Activated CD8-positive, alpha-beta T cell treated with anti-CD3 and anti-CD28 coated beads for 36 hours (primary cell): ENCODE measurements around the gene PHLPP2. TPM values are rescaled to one million over a fixed set of nuclear protein-coding genes. Genes with fewer than 3 reads are reported as not detected.

Experiments used
- ATAC-seq: fragments of 200-7000 bp; cut with Tn5 transposase; one replicate; pipeline ENCODE4 v1.10.0; 2021; ENCODE audit warnings: mild to moderate bottlenecking, moderate library complexity
- CTCF ChIA-PET: fragments of 350-600 bp; sonication (Branson Sonifier 250); formaldehyde crosslinking; loops from one replicate; lab custom pipeline; 2021; ENCODE audit warnings: antibody characterized with exemption; lab: Charles Lee
- POLR2A ChIA-PET: fragments of 350-600 bp; sonication (Branson Sonifier 250); formaldehyde crosslinking; loops from one replicate; lab custom pipeline; 2021; ENCODE audit warnings: antibody characterized with exemption; lab: Charles Lee
- DNase-seq: peaks from one replicate; pipeline ENCODE4 v3.0.0-alpha.2; 2020
- H3K27ac Mint-ChIP-seq: one replicate; pipeline ENCODE4 v1.8.0; 2021; ENCODE audit warnings: mild to moderate bottlenecking, mixed read lengths
- H3K27me3 Mint-ChIP-seq: one replicate; pipeline ENCODE4 v1.8.0; 2021; ENCODE audit warnings: mixed read lengths
- H3K36me3 Mint-ChIP-seq: one replicate; pipeline ENCODE4 v1.8.0; 2021; ENCODE audit warnings: low read depth, mixed read lengths
- H3K4me1 Mint-ChIP-seq: one replicate; pipeline ENCODE4 v1.8.0; 2021; ENCODE audit warnings: low read depth, mixed read lengths
- H3K4me3 Mint-ChIP-seq: one replicate; pipeline ENCODE4 v1.8.0; 2021; ENCODE audit warnings: mild to moderate bottlenecking, moderate library complexity, mixed read lengths
- H3K9me3 Mint-ChIP-seq: one replicate; pipeline ENCODE4 v1.8.0; 2021; ENCODE audit warnings: mixed read lengths
- intact Hi-C: fragments of 100-400 bp; cut with micrococcal nuclease; formaldehyde crosslinking; loops from one replicate; pipeline ENCODE4 v1.10.0; 2022
- total RNA-seq, 2 experiments: library from RNA; stranded (reverse); gene quantifications; one replicate each; pipeline ENCODE4 v1.2.3, GENCODE V29; 2021
- TF ChIP-seq, protein P1 (sequence below): fragments of 200-600 bp; IDR thresholded peaks from one replicate; pipeline ENCODE4 v1.8.0; 2022; ENCODE audit warnings: antibody characterized with exemption, mild to moderate bottlenecking

The PHLPP2 gene
- total RNA-seq, 2 experiments from 2014 or later: 7.2 to 7.4 TPM

DNA sequence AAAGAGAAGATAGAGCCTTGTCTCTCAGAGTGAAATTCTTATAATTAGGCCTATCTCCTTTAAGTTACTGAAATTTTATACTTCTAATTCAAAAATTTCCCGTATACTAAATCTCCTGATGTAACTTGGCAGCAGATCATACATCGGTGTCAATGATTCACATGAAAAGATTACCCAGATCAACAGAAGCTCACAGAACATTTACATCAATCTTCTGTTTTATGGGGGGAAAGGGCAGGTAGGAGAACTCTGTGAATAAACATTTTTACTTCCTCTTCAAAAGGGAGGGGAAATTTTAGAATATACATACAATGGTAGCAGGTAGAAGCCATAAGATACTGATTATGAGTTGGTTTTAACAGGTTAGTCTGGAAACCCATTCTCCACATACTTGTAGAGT is 43.1 kb downstream of the PHLPP2 start:
- H3K27ac Mint-ChIP-seq: no peak overlapping the region
- DNase-seq: no peak
- CTCF ChIA-PET: no interaction called here
- intact Hi-C loops: no loop called here
- ATAC-seq: no peak
- POLR2A ChIA-PET: no interaction called here
- no peaks in the 10 kb centered on the region for H3K27me3 Mint-ChIP-seq
- peaks cover 47% of the 10 kb centered on the region for H3K36me3 Mint-ChIP-seq
- TF ChIP-seq, protein P1, sequence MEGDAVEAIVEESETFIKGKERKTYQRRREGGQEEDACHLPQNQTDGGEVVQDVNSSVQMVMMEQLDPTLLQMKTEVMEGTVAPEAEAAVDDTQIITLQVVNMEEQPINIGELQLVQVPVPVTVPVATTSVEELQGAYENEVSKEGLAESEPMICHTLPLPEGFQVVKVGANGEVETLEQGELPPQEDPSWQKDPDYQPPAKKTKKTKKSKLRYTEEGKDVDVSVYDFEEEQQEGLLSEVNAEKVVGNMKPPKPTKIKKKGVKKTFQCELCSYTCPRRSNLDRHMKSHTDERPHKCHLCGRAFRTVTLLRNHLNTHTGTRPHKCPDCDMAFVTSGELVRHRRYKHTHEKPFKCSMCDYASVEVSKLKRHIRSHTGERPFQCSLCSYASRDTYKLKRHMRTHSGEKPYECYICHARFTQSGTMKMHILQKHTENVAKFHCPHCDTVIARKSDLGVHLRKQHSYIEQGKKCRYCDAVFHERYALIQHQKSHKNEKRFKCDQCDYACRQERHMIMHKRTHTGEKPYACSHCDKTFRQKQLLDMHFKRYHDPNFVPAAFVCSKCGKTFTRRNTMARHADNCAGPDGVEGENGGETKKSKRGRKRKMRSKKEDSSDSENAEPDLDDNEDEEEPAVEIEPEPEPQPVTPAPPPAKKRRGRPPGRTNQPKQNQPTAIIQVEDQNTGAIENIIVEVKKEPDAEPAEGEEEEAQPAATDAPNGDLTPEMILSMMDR: no peak
- H3K9me3 Mint-ChIP-seq: no peaks in the 10 kb centered on the region
- no peaks in the 10 kb centered on the region for H3K4me1 Mint-ChIP-seq
- H3K4me3 Mint-ChIP-seq: no peak overlapping the region

- TF ChIP-seq, protein P1: no peak
- Mint-ChIP-seq H3K9me3 (no peaks in the 10 kb centered on the region), H3K4me1 (no peaks in the 10 kb centered on the region), H3K4me3 (no peak overlapping the region), H3K27me3 (no peaks in the 10 kb centered on the region), H3K36me3 (peaks cover 34% of the 10 kb centered on the region), H3K27ac (no peak overlapping the region)
- POLR2A ChIA-PET: no interaction called here
- CTCF ChIA-PET: interaction anchor here (1.2 kb wide), 2 partner anchors 20 to 65 kb away, joined by 3 read pairs; no protein-coding TSS in a partner anchor
- ATAC-seq (no peak), DNase-seq (no peak)
- intact Hi-C loops: no loop called here
Measured at GRCh38 chr16:71676236-71676635, 48.3 kb downstream of the PHLPP2 start.

- intact Hi-C loops: no loop called here
- Mint-ChIP-seq H3K4me3 (no peak overlapping the region), H3K36me3 (peaks cover 33% of the 10 kb centered on the region), H3K4me1 (no peaks in the 10 kb centered on the region), H3K27me3 (no peaks in the 10 kb centered on the region), H3K9me3 (no peaks in the 10 kb centered on the region), H3K27ac (no peak overlapping the region)
- no peak for ATAC-seq
- TF ChIP-seq, protein P1: no peak
- DNase-seq: no peak
- CTCF ChIA-PET: interaction anchor here (1.2 kb wide), 1 partner anchor 64 kb away, joined by 3 read pairs; no protein-coding TSS in a partner anchor
- POLR2A ChIA-PET: no interaction called here
Measured at GRCh38 chr16:71675380-71675779, 49.1 kb downstream of the PHLPP2 start.

DNA sequence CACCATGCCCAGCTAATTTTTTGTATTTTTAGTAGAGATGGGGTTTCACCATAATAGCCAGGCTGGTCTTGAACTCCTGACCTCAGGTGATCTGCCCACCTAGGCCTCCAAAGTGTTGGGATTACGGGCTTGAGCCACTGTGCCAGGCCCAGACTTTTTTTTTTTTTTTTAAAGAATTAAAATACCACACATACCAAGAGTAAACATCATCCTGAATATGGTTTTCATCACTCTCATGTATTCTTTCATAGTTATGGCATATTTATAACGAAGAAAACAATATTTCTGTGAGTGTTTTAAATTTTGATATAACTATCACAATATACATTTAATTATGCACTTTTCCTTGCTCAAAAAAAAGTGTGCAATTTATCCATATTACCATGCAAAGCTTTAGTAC is 50.3 kb downstream of the PHLPP2 start:
- ATAC-seq (no peak), DNase-seq (no peak)
- H3K27me3 Mint-ChIP-seq: no peaks in the 10 kb centered on the region

GRCh38 chr16:71673582-71673973 is 50.9 kb downstream of the PHLPP2 start:
- Mint-ChIP-seq H3K9me3 (no peaks in the 10 kb centered on the region), H3K27ac (no peak overlapping the region), H3K4me1 (no peaks in the 10 kb centered on the region), H3K4me3 (no peak overlapping the region), H3K27me3 (no peaks in the 10 kb centered on the region), H3K36me3 (peaks cover 23% of the 10 kb centered on the region)
- CTCF ChIA-PET: no interaction called here
- intact Hi-C loops: no loop called here
- DNase-seq (no peak), ATAC-seq (no peak)
- TF ChIP-seq, protein P1: no peak
- POLR2A ChIA-PET: interaction anchor here (0.8 kb wide), 1 partner anchor 10 kb away, joined by 3 read pairs; no protein-coding TSS in a partner anchor

More for the DNA sequence above, 50.3 kb downstream of the PHLPP2 start:
- Mint-ChIP-seq H3K4me3 (no peak overlapping the region), H3K9me3 (no peaks in the 10 kb centered on the region), H3K27ac (no peak overlapping the region), H3K36me3 (peaks cover 27% of the 10 kb centered on the region), H3K4me1 (no peaks in the 10 kb centered on the region)
- TF ChIP-seq, protein P1: no peak
- ChIA-PET POLR2A (interaction anchor here (0.8 kb wide), 1 partner anchor 10 kb away, joined by 3 read pairs; no protein-coding TSS in a partner anchor), CTCF (interaction anchor here (1.0 kb wide), 1 partner anchor 11 kb away, joined by 3 read pairs; no protein-coding TSS in a partner anchor)
- intact Hi-C loops: no loop called here
